HuH-7 (cell line): Measurements from ENCODE around the gene IGDCC3.
A peak's percentile ranks its signal among the peaks of the same experiment; 100 is the strongest.

Experiments
- DNase-seq: peaks from one replicate; pipeline ENCODE4 v3.0.0; 2011; ENCODE audit warnings: low spot score

Gene IGDCC3

DNA sequence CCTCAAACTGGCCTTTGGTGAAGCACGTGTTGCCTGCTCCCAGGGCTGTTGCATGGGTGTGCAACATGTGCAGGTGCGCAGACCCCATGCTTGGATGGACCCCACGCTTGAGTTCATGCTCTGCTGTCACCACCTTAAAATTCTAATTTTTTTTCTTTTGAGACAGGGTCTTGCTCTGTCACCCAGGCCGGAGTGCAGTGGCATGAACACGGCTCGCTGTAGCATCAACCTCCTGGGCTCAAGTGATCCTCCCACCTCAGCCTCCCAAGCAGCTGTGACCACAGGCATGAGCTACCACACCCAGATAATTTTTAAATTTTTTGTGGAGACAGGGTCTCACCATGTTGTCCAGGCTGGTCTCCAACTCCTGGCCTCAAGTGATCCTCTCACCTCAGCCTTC, 9.1 kb upstream of the IGDCC3 start:
- no peak for DNase-seq

DNA sequence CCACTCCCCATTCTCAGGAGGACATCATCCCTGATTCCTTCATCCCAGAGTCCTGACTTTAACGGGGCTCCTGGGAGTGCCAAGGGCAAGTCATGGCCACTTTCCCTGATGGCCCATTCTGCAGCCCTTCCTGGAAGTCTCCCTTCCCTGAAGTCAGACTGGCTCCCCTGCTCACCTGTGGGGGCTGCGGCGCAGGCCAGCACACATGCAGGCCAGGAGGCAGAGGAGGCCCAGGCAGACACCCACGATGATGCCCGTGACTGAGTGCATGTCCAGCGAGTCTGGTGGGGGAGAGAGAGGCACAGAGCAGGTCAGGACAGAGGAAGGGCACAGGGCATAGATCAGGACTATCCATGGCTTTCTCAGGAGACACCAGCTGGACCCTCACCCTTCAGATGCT, 8.6 kb upstream of the IGDCC3 start:
- DNase-seq, result no peak

DNA sequence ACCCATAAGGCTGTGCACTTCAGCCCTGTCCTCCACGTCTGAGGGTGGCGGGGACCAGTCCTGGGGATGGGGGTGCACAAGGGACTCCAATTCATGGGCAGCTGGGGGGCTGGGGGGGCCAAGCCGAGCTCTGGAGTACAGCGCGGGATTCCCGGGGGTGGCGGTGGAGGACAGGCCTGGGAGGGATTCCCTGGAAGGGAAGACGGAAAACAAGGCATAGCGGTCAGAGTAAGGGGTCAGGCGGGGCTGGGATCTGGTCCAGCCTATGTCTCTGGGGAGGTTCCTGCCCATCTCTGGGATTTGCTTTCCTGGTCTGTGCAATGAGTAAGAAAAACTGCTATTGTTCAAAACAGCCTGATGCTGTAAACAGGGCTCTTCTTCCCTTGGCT, 8.1 kb upstream of the IGDCC3 start:
- DNase-seq, result no peak

DNA sequence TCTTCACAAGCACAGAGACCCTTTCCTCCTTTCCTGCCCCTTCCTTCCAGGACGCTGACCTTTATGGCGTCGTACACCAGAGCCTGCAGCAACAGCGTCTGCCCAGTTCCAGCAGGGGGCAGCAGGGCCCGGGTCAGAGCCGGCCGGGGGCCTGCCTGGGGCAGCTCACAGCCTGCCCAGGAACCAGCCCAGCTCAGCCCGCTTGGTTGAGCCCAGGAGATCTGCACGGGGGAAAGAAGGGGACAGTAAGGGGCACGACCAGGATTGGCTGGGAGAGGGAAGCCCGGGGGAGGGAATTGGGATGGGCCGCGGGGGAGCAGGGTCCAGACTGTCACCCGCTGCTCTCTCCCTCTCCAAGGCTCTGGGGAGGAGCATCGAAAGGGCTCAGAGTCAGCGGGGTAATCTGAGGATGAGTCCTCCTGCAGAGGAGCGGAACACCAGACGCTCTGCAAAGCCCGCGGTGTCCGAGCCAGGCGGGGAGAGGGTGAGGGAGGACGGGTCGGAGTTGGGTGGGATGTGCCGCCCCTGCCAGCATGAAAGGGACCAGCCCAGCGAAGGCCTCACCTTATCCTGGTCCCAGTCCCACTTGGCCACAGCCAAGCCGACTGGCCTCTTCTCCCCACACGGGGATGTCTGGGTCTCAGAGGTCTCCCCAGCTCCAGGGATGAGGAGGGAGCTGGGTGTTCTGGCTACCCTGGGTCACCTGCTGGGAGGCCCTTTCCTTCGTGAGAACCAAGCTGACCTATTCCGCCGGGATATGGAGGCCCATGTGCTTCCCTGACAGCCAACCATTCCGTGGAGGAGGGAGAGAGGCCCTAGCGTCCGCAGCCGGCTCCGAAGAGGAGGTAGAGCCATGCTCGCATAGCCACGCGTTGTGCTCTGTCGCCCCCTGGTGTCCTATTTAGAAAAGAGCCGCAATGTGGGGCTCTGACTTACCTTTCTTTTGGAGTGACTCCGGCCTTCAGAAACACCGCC, 7.4 kb upstream of the IGDCC3 start:
- DNase-seq, result peak; percentile 99

DNA sequence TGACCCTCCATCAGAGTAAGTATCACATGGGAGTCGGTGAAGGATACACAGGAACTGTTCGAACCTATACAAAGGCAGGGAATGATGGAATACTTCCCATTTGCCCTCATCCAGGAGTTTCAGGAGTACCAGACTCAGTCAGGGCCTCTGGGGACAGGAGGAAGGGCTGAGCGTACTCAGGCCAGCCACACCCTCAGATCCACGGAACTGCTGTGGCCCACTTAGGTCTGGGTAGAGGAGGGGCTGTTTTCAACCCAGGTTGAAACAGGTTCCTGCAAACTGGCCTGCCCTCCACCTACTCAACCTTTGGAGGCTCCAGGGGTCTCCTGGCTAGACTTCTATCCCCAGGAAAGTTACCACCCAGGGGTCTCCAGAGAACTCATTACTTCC, 6.7 kb upstream of the IGDCC3 start:
- DNase-seq, result peak; percentile 59

DNA sequence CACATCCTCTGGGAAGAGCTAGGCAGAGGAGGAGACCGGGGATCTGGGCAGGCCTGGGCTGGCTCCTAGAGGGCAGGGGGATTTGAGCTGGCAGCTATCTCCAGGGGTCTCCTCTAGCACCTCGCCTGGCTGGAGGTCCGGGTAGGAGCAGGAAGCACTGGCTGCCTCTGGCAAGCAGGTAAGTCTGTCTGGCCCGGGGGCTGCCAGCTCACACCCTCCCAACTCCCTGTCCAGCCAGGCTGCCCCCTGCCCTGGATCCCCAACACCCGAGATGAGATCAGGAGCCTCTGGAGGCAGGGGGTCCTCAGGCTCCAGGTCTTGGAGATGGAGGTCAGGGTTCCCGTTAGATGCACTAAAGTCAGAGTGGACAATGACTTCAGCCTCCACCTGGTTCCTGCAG, 6.2 kb upstream of the IGDCC3 start:
- DNase-seq, result no peak

DNA sequence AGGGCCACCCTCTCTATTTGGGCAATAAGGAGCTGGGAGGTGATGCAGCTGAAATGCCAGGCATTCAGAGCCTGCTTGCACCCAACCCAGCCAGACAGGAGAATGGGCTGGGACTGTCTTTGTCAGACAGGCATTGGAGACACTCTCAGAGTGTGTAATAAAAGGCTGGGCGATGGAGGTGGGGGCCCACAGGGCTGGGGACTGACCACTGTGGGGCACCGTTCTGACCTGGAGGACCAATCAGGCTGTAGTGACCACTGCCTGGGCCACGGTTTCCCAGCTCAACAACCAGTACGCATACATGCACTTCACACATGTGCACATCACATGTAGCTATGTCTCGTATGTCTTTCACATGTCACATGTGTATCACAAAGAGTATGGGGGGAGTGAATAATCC, 5.7 kb upstream of the IGDCC3 start:
- DNase-seq, result no peak

DNA sequence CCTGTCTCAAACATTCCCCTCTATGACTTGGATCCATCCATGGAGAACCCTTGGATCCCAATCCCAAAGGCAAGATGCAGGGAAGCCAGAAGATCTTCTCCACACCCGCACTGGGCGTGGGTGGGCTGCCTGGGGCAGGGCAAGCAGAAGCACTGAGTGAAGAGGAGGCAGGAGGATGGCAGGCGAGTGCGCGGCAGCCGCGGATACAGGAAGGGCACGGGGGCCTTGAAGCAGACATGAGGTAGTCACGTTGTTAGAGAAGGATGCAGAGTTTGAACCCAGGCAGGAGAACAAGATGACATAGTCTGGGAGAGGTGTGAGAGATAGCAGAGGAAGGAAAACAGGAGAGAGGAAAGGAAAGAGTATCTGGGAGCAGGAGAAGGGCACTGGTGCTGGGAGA, 5.1 kb upstream of the IGDCC3 start:
- no peak for DNase-seq

DNA sequence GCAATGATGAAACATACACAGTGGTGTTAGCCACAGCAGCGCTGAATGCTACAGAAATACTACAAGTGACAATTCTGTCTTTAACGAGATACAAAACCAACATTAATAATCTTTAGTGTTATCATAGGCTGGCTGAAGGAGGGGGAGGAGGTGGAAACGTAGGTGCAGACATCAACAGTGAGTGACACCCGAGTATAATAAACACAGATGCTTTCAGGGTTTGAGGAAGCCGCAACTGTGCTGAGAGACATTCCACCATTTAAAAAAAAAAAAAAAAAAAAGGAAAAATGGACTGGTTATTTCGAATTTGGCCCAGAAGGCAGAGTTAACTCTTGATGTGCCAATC, 4.3 kb upstream of the IGDCC3 start:
- no peak for DNase-seq

DNA sequence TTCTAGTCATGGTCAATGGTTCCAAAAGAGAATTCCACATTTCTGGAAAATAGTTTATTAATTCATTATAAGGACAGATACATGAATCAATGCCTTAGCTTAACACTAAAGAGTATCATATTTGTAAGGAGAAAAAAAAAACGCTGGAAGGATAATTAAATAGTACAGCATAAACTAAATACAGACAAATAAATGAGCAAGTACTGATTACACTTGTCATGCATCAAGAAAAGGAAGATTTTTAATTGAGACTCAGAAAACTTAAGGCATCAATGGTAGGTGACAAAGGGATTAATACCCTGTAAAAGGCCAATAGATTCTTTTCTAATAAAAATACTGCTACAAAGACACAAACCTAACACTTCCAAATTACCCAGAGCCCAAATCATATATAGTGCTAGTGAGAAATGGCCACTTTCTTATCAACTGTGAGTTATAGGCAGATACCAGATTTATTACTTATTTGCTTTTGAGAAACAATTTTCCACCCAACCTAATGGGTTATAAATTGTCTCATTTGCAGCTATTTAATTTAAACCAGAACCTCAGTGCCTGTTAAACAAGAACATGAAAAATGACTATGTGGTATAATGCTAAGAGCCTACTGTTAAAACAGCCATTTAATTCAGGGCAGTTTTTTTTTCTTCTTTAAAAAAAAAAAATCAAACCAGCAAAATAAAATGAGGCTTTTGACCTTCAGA, 3.8 kb upstream of the IGDCC3 start:
- DNase-seq, result no peak

DNA sequence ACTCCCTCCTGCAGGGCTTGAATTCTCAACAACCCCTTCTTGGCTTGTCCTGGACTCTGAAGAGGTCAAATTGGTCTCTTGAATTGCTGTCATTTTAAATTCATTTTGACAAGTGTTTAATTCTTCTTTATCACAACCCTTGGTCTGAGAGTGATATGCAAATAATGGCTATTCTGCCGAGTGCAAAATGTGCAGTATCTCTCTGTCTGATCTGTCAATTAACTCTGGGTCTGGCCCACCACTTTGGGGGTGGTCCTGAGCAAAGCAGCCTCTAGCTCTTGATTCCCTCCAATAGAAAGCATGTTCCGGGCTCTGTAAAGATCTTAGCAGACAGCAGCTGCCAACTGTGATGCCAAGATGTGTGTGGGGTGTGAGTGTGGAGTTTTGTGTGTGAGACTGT, 2.2 kb upstream of the IGDCC3 start:
- DNase-seq, result no peak

DNA sequence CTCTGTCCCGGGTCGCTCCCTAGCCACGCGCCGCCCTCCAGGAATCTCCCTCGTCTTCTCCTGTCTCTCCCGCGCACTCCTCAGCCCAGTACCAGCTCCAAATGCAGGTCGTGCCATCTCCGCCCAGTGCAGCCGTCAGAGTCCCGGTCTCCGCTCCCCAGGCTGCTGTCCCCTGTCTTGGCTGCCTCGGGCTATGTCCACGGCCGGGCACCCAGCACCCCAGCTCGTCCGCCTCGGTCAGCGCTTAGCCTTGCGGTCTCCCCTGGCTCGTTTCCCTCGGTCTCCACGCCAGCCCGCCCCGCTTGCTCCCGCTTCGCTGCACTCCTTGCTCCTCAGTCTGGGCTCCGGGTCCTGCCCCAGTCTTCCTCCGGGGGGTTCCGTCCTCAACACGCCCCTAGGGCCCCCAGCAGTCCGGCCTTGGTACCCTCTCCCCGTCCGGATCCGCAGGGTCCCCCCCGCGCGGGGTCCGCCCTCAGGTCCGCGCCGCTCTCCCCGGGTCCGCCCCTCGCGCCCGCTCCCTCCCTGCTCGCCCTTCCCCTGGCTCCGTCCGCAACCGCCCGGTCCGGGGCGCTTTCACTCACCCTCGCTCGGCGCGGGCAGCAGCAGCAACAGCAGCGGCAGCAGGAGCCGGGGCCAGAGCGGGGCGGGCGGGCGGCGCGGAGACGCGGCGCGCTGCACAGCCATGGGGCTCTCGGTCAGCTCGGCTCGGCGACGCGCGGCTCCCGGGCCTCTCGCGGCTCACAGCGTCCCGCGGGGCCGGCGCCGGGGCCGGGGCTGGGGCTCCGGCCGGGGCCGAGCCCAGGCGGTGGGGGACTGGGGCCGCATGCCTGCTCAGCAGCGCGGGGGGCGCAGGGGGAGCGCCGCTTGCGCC, 462 bp downstream of the IGDCC3 start:
- DNase-seq, result peak; percentile 75

DNA sequence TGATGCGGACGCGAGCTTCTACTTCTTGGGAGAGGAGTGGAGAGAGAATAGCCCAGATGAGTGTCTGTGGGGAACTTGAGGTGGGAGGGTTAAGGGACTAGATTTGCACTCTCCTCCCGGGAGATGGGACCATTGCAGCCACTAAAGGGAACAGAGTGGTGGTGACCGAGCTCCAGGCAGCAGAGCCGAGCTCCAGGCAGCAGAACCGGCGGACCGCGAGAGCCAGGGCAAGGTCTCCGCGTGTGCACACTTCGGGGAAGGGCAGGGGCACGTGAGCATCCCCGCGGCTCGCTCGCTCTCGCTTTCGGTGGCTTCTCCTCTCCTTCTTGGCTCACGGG, 1.1 kb downstream of the IGDCC3 start:
- DNase-seq, result peak; percentile 51

DNA sequence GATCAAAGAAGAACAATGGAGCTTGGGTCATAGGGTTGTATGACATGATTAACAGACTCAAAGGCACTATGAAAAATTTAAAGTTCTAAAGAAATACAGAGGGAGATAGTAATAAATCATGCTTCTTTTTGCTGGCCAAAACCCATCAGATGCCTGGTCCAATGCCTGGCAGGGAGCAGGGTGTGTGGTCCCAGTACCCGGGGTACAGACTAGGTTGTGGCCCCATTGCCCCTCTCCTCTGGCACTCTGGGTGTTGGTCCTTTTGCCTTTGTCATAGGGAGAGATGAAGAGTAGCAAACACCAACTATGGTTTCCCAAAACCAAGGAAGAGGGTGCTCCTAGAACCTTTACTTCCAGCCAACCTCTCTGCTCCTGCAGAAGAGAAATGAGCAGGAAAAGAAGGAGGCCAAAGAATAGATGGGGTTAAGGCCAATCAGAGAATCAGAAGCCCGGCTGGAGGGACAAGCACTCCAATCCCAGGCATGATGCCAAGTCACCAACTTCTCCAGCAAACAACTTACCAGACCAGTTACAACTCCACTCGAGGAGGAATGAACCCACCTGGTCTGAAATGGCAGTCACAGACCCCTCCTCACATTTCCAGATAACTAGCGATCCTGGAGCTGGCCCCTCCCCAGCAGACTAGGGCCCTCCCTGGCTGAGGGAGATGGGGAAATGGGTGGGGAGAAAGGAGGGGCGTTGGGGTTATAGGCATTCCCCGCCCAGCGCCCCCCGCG, 1.8 kb downstream of the IGDCC3 start:
- DNase-seq, result no peak

DNA sequence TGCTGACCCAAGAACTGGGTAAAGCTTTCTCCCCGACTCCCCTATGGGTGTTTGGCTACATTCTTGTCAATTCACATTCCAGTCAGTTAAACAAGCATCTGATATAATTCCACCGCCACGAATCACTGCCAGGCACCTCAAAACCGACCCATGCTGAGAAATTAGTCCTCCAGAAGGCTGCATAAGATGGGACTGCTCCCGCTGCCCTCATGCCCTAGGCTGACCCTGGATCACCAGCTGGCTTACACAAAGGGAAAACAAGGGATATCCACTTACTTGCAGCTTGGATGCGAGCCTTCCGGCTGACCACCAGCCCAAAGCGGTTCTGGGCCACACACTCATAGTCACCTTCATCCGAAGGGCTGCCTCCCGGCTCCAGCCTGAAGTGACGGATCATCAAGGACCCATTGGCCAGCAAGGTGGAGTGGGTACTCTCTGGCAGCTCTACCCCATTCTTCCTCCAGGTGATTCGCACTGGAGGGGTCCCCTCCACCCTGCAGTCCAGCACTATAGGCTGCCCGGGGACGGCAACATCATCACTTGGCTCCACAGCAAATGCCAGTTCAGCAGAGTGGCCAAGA, 2.9 kb downstream of the IGDCC3 start:
- no peak for DNase-seq

DNA sequence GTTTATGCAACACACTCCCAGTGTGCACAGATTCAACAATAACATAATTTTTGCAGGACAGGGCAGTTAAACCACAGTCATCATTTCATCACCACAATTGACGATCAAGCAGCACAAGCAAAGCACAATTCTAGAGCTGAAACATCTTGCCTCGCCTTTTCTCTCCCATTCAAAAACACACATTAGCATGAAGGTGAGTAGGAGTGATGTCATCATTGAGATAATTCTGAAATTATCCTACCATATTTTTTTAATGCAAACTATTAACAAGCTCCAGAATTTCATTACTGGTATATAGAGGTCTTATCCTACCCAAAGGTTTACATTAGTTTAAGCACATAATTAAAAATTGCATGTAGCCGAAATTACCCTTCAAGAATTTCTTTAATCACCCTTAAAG, 3.5 kb downstream of the IGDCC3 start:
- DNase-seq, result no peak

DNA sequence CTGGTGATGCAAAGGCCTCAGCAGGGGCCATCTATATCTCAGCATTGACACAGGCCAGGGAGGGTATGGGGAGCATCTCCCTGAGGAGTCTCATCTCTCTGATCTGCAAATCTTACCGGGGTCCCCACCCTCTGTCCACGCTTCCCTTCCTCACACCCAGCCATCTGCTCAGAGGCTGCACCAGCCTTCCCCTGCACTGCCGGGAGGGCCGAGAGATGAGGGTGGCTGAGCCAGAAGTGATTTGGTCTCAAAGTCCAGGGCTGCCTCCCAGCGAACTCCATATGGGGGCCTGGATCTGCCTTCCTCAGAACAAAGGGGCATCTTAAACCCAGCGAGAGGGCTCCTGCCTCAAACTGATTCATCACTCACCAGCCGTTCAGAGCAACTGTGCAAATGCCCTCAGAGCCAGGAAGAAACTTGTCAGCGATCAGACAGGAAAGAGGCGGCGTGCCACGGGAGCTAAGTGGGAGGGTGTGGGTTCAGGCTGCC, 4.6 kb downstream of the IGDCC3 start:
- no peak for DNase-seq

DNA sequence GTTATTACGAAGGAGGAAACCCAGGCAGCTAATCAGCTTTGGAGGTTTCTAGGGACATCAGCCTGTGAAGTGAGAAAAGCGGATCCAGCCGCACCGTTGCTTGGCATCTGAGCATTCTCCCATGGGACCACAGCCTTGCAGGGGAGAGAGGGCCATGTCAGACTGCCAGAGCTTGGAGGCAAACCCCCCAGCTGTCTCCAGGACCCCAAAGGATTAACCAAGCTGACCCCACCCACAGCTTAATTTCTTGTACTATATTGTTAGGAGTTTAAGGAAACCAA, 5.1 kb downstream of the IGDCC3 start:
- DNase-seq, result no peak

DNA sequence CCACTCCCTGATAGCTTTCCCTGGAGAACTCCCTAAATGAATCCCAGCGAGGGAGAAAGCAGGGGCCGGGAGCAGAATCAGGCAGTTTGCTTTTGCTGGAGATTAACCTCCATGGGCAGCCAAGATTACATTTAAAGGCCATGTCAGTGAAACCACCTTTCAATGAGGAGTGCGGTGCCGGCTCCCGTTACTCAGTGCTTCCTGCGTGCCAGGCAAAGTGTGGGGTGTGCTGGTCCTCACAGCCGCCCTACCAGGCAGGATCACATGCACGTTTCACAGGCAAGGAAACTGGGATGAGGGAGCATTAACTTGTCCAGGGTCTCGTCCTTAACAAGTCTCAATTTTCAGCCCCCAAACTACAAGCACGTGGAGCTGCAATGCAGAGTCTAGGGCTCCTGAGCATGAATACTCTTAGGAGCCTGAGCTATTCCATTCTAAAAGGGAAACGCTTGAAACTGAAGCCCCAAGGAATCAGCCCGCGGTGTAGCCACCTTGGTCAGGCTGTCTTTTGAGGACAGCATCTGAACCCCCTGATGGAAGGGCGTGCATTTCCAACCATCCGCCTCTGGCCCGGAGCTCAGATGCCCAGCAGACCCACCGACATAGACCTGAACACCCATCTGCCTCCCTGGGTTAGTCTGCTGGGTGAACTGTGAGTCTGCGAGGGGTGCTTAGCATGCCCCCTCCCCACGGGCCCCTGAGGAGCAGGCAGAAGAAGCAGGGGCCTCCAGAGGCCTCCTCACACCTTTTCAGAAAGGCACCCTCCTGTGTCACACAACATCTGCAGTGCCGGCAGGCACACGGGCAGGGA, 5.6 kb downstream of the IGDCC3 start:
- DNase-seq, result no peak

DNA sequence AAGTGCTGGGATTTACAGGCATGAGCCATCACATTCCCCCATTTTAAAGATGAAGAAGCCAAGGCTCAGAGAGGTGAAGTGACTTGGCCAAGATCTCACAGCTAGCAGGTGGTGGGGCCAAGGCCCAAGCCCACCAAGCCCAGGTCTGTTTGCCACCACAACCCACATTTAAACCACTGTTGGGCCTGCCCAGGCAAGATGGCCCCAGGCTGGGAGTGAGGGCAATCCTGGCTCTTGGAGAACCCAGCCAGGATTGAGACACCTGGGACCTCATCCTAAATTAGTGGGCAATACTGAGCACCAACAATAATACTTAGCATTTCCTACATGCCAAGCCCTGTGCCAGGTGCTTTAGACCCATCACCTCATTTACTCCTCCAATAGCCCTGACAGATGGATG, 6.9 kb downstream of the IGDCC3 start:
- DNase-seq, result no peak

DNA sequence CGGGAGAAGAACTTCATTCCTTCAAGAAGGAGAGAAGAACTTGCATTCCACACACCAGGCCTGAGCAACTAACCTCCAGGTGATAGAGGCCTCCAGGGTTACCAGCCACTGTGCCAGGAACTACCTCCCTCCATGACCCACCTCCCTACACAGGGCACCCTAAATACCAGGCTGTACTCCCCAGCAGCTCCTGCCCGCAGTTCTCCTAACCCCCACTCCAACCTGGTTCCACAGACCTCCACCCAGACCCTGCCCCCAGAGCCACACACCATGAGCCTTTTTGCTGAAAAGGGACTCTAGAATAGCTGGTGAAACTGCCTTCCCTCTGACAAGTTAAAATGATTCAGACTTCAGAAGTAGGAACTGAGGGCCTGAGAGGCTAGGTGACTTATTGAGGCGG, 8.2 kb downstream of the IGDCC3 start:
- DNase-seq, result no peak
